ENCODE results near the gene SPATA46. TPM values are rescaled to one million over a fixed set of nuclear protein-coding genes. Genes with fewer than 3 reads are reported as not detected.

SPATA46 gene
- polyA plus RNA-seq, 1 of the 3 experiments (the other 2 are of a cell fraction): not detected

DNA sequence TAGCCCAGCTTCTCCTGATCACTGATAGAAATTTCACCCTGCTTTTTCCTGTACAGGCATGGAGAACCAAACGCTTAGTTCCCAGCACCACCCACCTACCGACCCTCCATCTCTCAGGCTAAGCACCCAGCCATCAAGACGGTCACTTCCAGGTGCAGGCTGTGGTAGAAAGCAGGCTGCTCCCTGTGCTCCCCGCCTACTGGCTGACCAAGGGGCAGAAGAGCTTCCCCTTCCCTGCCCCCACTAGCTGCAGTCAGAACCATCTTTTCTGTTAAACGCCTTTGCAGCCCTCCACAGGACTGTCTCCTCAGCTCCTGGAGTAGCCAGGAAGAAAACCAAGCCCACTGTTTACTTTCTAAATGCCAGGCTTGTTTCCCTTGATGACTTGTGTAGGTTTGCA lies 23.0 kb downstream of the SPATA46 start:
- H3K4me2 ChIP-seq: no peak overlapping the region
- H3K4me1 ChIP-seq (ENCODE audit: control insufficient read depth in 1 of 2, insufficient read depth in 2 of 2, low read depth in 1 of 2, low read length in 1 of 2): peaks cover 0 to 4% of the 10 kb centered on the region in 2 experiments; a peak in 3 of 4 replicates
- H3K4me3 ChIP-seq (ENCODE audit: low read depth in 2 of 2, low read length in 1 of 2): no peak overlapping the region
- H3K79me2 ChIP-seq (ENCODE audit: insufficient read depth): no peaks in the 10 kb centered on the region
- no peaks in the 10 kb centered on the region for H3F3A ChIP-seq (replicated peaks; ENCODE audit: insufficient read depth)
- H3K27me3 ChIP-seq (ENCODE audit: insufficient read depth): no peaks in the 10 kb centered on the region
- no peaks in the 10 kb centered on the region for H3K9me3 ChIP-seq
- H3K9me2 ChIP-seq: no peaks in the 10 kb centered on the region
- WGBS (ENCODE audit: low lambda C conversion rate): 45% methylated on average over 5 of the region's 5 CpGs
- no peaks in the 10 kb centered on the region for H4K20me1 ChIP-seq (ENCODE audit: insufficient read depth)
- no peak overlapping the region for H2AFZ ChIP-seq (ENCODE audit: low read depth)
- H3K27ac ChIP-seq (ENCODE audit: low read depth in 2 of 2, low read length in 1 of 2): no peak overlapping the region
- CTCF ChIA-PET: interaction anchor here (5.0 kb wide), 1 partner anchor 38 kb away, joined by 63 read pairs; no protein-coding TSS in a partner anchor
- H3K36me3 ChIP-seq (replicated peaks in 1 of 2; ENCODE audit: control insufficient read depth in 1 of 2, insufficient read depth in 2 of 2, low read length in 1 of 2): no peaks in the 10 kb centered on the region
- POLR2A ChIA-PET: no interaction called here
- TF ChIP-seq RFX5 (IDR thresholded peaks at IDR 0.05; ENCODE audit: low read length) (no peak), CHD2 (IDR thresholded peaks at IDR 0.05; ENCODE audit: low read length, partially characterized antibody) (no peak), FOSL2 (IDR thresholded peaks at IDR 0.05; ENCODE audit: borderline replicate concordance, low read depth) (no peak), NFIC (IDR thresholded peaks at IDR 0.05; ENCODE audit: borderline replicate concordance) (no peak), RXRA (IDR thresholded peaks at IDR 0.05; ENCODE audit: borderline replicate concordance, low read depth) (no peak), SIN3A (IDR thresholded peaks at IDR 0.05; ENCODE audit: borderline replicate concordance, low read depth, low read length) (no peak), CTCF (IDR thresholded peaks at IDR 0.05) (no peak), GATA2 (CRISPR knock-in tag; IDR thresholded peaks at IDR 0.05) (no peak), USF2 (IDR thresholded peaks at IDR 0.05; ENCODE audit: borderline replicate concordance, low read depth, low read length) (no peak), EZH2phosphoT487 (IDR thresholded peaks at IDR 0.05; ENCODE audit: borderline replicate concordance, low read depth) (no peak), NRF1 (IDR thresholded peaks at IDR 0.05; ENCODE audit: low read depth, low read length) (no peak)
- TF ChIP-seq, protein P1, sequence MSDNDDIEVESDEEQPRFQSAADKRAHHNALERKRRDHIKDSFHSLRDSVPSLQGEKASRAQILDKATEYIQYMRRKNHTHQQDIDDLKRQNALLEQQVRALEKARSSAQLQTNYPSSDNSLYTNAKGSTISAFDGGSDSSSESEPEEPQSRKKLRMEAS (IDR thresholded peaks at IDR 0.05; ENCODE audit: low read depth): no peak
- TF ChIP-seq, protein P2, sequence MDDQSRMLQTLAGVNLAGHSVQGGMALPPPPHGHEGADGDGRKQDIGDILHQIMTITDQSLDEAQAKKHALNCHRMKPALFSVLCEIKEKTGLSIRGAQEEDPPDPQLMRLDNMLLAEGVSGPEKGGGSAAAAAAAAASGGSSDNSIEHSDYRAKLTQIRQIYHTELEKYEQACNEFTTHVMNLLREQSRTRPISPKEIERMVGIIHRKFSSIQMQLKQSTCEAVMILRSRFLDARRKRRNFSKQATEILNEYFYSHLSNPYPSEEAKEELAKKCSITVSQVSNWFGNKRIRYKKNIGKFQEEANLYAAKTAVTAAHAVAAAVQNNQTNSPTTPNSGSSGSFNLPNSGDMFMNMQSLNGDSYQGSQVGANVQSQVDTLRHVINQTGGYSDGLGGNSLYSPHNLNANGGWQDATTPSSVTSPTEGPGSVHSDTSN (IDR thresholded peaks at IDR 0.05): no peak
- TF ChIP-seq, protein P3, sequence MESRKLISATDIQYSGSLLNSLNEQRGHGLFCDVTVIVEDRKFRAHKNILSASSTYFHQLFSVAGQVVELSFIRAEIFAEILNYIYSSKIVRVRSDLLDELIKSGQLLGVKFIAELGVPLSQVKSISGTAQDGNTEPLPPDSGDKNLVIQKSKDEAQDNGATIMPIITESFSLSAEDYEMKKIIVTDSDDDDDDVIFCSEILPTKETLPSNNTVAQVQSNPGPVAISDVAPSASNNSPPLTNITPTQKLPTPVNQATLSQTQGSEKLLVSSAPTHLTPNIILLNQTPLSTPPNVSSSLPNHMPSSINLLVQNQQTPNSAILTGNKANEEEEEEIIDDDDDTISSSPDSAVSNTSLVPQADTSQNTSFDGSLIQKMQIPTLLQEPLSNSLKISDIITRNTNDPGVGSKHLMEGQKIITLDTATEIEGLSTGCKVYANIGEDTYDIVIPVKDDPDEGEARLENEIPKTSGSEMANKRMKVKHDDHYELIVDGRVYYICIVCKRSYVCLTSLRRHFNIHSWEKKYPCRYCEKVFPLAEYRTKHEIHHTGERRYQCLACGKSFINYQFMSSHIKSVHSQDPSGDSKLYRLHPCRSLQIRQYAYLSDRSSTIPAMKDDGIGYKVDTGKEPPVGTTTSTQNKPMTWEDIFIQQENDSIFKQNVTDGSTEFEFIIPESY (IDR thresholded peaks at IDR 0.05; ENCODE audit: borderline replicate concordance, low read depth): no peak
- DNase-seq: no peak
- no peak overlapping the region for H3K9ac ChIP-seq
